SK-N-SH (cell line): Measurements from ENCODE around the gene ADAMTS9. TPM values are rescaled to one million over a fixed set of nuclear protein-coding genes. Genes with fewer than 3 reads are reported as not detected.

ENCODE experiments used
- CTCF ChIA-PET: fragments of 300-600, 350-600 bp; formaldehyde crosslinking; extraction: SDS; loops from one replicate; lab custom pipeline; 2021; lab: Yijun Ruan, JAX
- POLR2A ChIA-PET: fragments of 350-600 bp; sonication (Branson Sonifier 250); formaldehyde crosslinking; extraction: SDS; loops from one replicate; lab custom pipeline; 2020; ENCODE audit warnings: antibody characterized with exemption, inconsistent platforms; lab: Yijun Ruan, JAX
- DNase-seq: peaks from one replicate; pipeline ENCODE4 v3.0.0; 2012
- H2AFZ ChIP-seq: fragments of 200-600 bp; sonication (generic); 2 replicates; pipeline ENCODE4 v1.8.1; 2016; ENCODE audit warnings: antibody characterized with exemption, mild to moderate bottlenecking, low read depth
- H3F3A ChIP-seq: fragments of 200-600 bp; sonication (generic); replicated peaks from 2 replicates; pipeline ENCODE3; 2016; ENCODE audit warnings: antibody characterized with exemption, mild to moderate bottlenecking; ENCODE audit not compliant: insufficient read depth
- H3K27ac ChIP-seq, 2 experiments: fragments of 200-500 bp in 1 of 2; fragments of 200-600 bp in 1 of 2; sonication (Bioruptor generic) in 1 of 2; sonication (generic), shearing (Covaris generic) in 1 of 2; 2 replicates each; pipeline versions ENCODE4 v1.5.1 to v1.6.1; 2014 to 2016; ENCODE audit warnings: low read depth in 2 of 2, inconsistent platforms in 1 of 2, low read length in 1 of 2, mild to moderate bottlenecking in 1 of 2, mixed read lengths in 1 of 2
- H3K27me3 ChIP-seq: fragments of 200-600 bp; sonication (generic), shearing (Covaris generic); 2 replicates; pipeline ENCODE4 v1.6.1; 2016; ENCODE audit warnings: mixed run types; ENCODE audit not compliant: insufficient read depth
- H3K36me3 ChIP-seq, 2 experiments: fragments of 200-500 bp in 1 of 2; fragments of 200-600 bp in 1 of 2; sonication (Bioruptor generic) in 1 of 2; sonication (generic) in 1 of 2; replicated peaks in 1 of 2; 2 replicates each; pipeline versions ENCODE3 to v1.5.1; 2014 to 2016; ENCODE audit warnings: low read length in 1 of 2, mild to moderate bottlenecking in 1 of 2; ENCODE audit not compliant: insufficient read depth in 2 of 2, control insufficient read depth in 1 of 2
- H3K4me1 ChIP-seq, 2 experiments: fragments of 200-500 bp in 1 of 2; fragments of 200-600 bp in 1 of 2; sonication (Bioruptor generic) in 1 of 2; sonication (generic), shearing (Covaris generic) in 1 of 2; 2 replicates each; pipeline versions ENCODE4 v1.5.1 to v1.6.1; 2014 to 2016; ENCODE audit warnings: low read depth in 1 of 2, low read length in 1 of 2, mixed run types in 1 of 2; ENCODE audit not compliant: insufficient read depth in 2 of 2, control insufficient read depth in 1 of 2
- H3K4me2 ChIP-seq: fragments of 200-600 bp; sonication (generic), shearing (Covaris generic); 2 replicates; pipeline ENCODE4 v1.6.1; 2017; ENCODE audit warnings: mixed run types
- H3K4me3 ChIP-seq, 2 experiments: fragments of 200-500 bp in 1 of 2; fragments of 200-600 bp in 1 of 2; sonication (Bioruptor generic) in 1 of 2; sonication (generic), shearing (Covaris generic) in 1 of 2; 2 replicates each; pipeline versions ENCODE4 v1.5.1 to v1.8.1; 2014 to 2016; ENCODE audit warnings: low read depth in 2 of 2, inconsistent platforms in 1 of 2, low read length in 1 of 2, mild to moderate bottlenecking in 1 of 2, mixed read lengths in 1 of 2, moderate library complexity in 1 of 2
- H3K79me2 ChIP-seq: fragments of 200-600 bp; sonication (generic); 2 replicates; pipeline ENCODE4 v1.8.1; 2017; ENCODE audit warnings: mild to moderate bottlenecking; ENCODE audit not compliant: insufficient read depth
- H3K9ac ChIP-seq: fragments of 200-600 bp; sonication (generic); 2 replicates; pipeline ENCODE4 v1.6.1; 2017; ENCODE audit warnings: mixed run types
- H3K9me2 ChIP-seq: fragments of 200-600 bp; sonication (generic); 2 replicates; pipeline ENCODE4 v1.6.1; 2017; ENCODE audit warnings: mixed run types
- H3K9me3 ChIP-seq: fragments of 200-600 bp; sonication (generic); 2 replicates; pipeline ENCODE4 v1.6.1; 2017; ENCODE audit warnings: mixed run types, mild to moderate bottlenecking, moderate library complexity
- H4K20me1 ChIP-seq: fragments of 200-600 bp; sonication (generic); 2 replicates; pipeline ENCODE4 v1.6.1; 2017; ENCODE audit warnings: mild to moderate bottlenecking, mixed run types; ENCODE audit not compliant: insufficient read depth
- CTCF ChIP-seq: fragments of 200-600 bp; sonication (generic); IDR thresholded peaks from 2 replicates; pipeline ENCODE4 v1.6.1; 2017; ENCODE audit warnings: antibody characterized with exemption, mild to moderate bottlenecking, moderate library complexity
- FOXJ3 ChIP-seq: sonication (generic); formaldehyde crosslinking; IDR thresholded peaks from 2 replicates; pipeline ENCODE4 v1.5.1; 2020; ENCODE audit warnings: mild to moderate bottlenecking, missing genetic modification reagents
- GABPA ChIP-seq: IDR thresholded peaks from 2 replicates; pipeline ENCODE4 v1.4.0; 2012; ENCODE audit warnings: low read depth, mild to moderate bottlenecking
- RFX5 ChIP-seq: IDR thresholded peaks from 2 replicates; pipeline ENCODE4 v1.6.1; 2012; ENCODE audit warnings: mild to moderate bottlenecking, improper control_type of control experiment, low read length
- RXRA ChIP-seq: IDR thresholded peaks from 2 replicates; pipeline ENCODE4 v1.4.0; 2012; ENCODE audit warnings: low read depth, mild to moderate bottlenecking, borderline replicate concordance
- SMC3 ChIP-seq: IDR thresholded peaks from 2 replicates; pipeline ENCODE4 v1.6.1; 2012; ENCODE audit warnings: low read depth, low read length, improper control_type of control experiment
- TCF12 ChIP-seq: IDR thresholded peaks from 2 replicates; pipeline ENCODE4 v1.4.0; 2012
- TEAD4 ChIP-seq: IDR thresholded peaks from 2 replicates; pipeline ENCODE4 v1.4.0; 2012; ENCODE audit warnings: mild to moderate bottlenecking, borderline replicate concordance; ENCODE audit not compliant: insufficient read depth
- USF1 ChIP-seq: IDR thresholded peaks from 2 replicates; pipeline ENCODE4 v1.4.0; 2012; ENCODE audit warnings: low read depth, borderline replicate concordance
- USF2 ChIP-seq: fragments of 150-350 bp; IDR thresholded peaks from 2 replicates; pipeline ENCODE4 v1.6.1; 2017; ENCODE audit warnings: antibody characterized with exemption, low read length, low read depth, borderline replicate concordance
- YY1 ChIP-seq: IDR thresholded peaks from 2 replicates; pipeline ENCODE4 v1.4.0; 2012; ENCODE audit warnings: low read depth, mild to moderate bottlenecking
- WGBS: methylation state at CpG from one replicate; pipeline ENCODE4 v1.1.6; 2017; ENCODE audit warnings: low lambda C conversion rate; 5-methylcytosine and 5-hydroxymethylcytosine counted together
- polyA plus RNA-seq, 3 experiments: library from polyadenylated mRNA; depleted of rRNA; stranded (reverse); fragments of >200 nt; gene quantifications; 2 replicates each; pipeline ENCODE4 v1.2.3, GENCODE V29; 2012

The ADAMTS9 gene
- polyA plus RNA-seq, 1 of the 3 experiments (the other 2 are of a cell fraction): 4.1 TPM

GRCh38 chr3:64655160-64655559 is 32.6 kb downstream of the ADAMTS9 start:
- H3K79me2 ChIP-seq: no peaks in the 10 kb centered on the region
- no peaks in the 10 kb centered on the region for H3K9me2 ChIP-seq
- TF ChIP-seq USF2: no peak
- CTCF ChIA-PET: no interaction called here
- H3K4me1 ChIP-seq: peaks cover 0 to 18% of the 10 kb centered on the region in 2 experiments; a peak in 2 of 4 replicates
- no peak overlapping the region for H2AFZ ChIP-seq
- no peak overlapping the region for H3K4me3 ChIP-seq
- H3K9ac ChIP-seq: no peak overlapping the region
- no peak for DNase-seq
- H3F3A ChIP-seq: no peaks in the 10 kb centered on the region
- no peaks in the 10 kb centered on the region for H4K20me1 ChIP-seq
- peaks cover 21 to 73% of the 10 kb centered on the region in 2 experiments for H3K36me3 ChIP-seq
- H3K27ac ChIP-seq: no peak overlapping the region; a peak in 1 of 4 replicates
- POLR2A ChIA-PET: no interaction called here
- H3K27me3 ChIP-seq: no peaks in the 10 kb centered on the region
- no peaks in the 10 kb centered on the region for H3K9me3 ChIP-seq
- 65% methylated on average over 4 of the region's 4 CpGs for WGBS
- H3K4me2 ChIP-seq: no peak overlapping the region

- Histone ChIP-seq H3K9me2 (no peaks in the 10 kb centered on the region), H3K4me1 (peaks cover 0 to 28% of the 10 kb centered on the region in 2 experiments; a peak in 2 of 4 replicates), H3K9me3 (no peaks in the 10 kb centered on the region)
These were observed 33.8 kb downstream of the ADAMTS9 start for GRCh38 chr3:64654013-64654412.

GRCh38 chr3:64653101-64653500 is 34.7 kb downstream of the ADAMTS9 start:
- Histone ChIP-seq H3F3A (no peaks in the 10 kb centered on the region), H2AFZ (no peak overlapping the region), H3K9me2 (no peaks in the 10 kb centered on the region), H3K27ac (no peak overlapping the region; a peak in 1 of 4 replicates), H3K4me1 (peaks cover 0 to 32% of the 10 kb centered on the region in 2 experiments; a peak in 2 of 4 replicates), H3K27me3 (no peaks in the 10 kb centered on the region), H3K4me3 (no peak overlapping the region), H3K79me2 (no peaks in the 10 kb centered on the region)
- 97% methylated on average over 3 of the region's 3 CpGs for WGBS
- POLR2A ChIA-PET: no interaction called here
- no peak for TF ChIP-seq CTCF
- no peak for TF ChIP-seq RFX5
- TF ChIP-seq TCF12: no peak
- TF ChIP-seq SMC3: no peak
- no peak for TF ChIP-seq TEAD4
- no peak for TF ChIP-seq FOXJ3 (CRISPR knock-in tag)
- TF ChIP-seq, all 33 proteins: peak for 0
- no peak overlapping the region for H3K4me2 ChIP-seq
- H4K20me1 ChIP-seq: no peaks in the 10 kb centered on the region
- no peak for DNase-seq
- H3K9ac ChIP-seq: no peak overlapping the region
- no peaks in the 10 kb centered on the region for H3K9me3 ChIP-seq
- CTCF ChIA-PET: no interaction called here
- H3K36me3 ChIP-seq: peaks cover 21 to 85% of the 10 kb centered on the region in 2 experiments

More at GRCh38 chr3:64654013-64654412, 33.8 kb downstream of the ADAMTS9 start:
- Histone ChIP-seq H3K9ac (no peak overlapping the region), H4K20me1 (no peaks in the 10 kb centered on the region), H3F3A (no peaks in the 10 kb centered on the region), H3K27me3 (no peaks in the 10 kb centered on the region), H2AFZ (no peak overlapping the region), H3K4me2 (no peak overlapping the region), H3K4me3 (no peak overlapping the region), H3K27ac (peak overlapping the region in 1 of 2 experiments; percentile 34; a peak in 2 of 4 replicates), H3K36me3 (peaks cover 21 to 83% of the 10 kb centered on the region in 2 experiments), H3K79me2 (no peaks in the 10 kb centered on the region)
- TF ChIP-seq YY1: no peak
- TF ChIP-seq RXRA: no peak
- TF ChIP-seq USF1: no peak
- no peak for TF ChIP-seq TCF12
- no peak for TF ChIP-seq GABPA
- ChIA-PET CTCF (interaction anchor here (1.3 kb wide), 1 partner anchor 15 kb away, joined by 3 read pairs; no protein-coding TSS in a partner anchor), POLR2A (no interaction called here)
- WGBS: 88% methylated on average over 5 of the region's 5 CpGs
- no peak for DNase-seq
